ENCODE measurements around the gene ESRP2.

- TF ChIP-seq EZH2 (IDR thresholded peaks at IDR 0.05) (no peak), CTCF (IDR thresholded peaks at IDR 0.05) (no peak)
These were observed 2.7 kb downstream of the ESRP2 start for GRCh38 chr16:68233085-68233834.
